GM18873 (cell line): ENCODE results near the gene EMC10.
"Not testable (repeated sequence)": the region's sequence is repeated elsewhere in the genome, so short reads cannot be mapped to it uniquely, and the experiment has no call there.

Source experiments
- ATAC-seq: cut with Tn5 transposase; IDR thresholded peaks from one replicate; pipeline ENCODE4 v1.9.1; 2021; ENCODE audit warnings: mild to moderate bottlenecking, moderate library complexity, moderate number of reproducible peaks; ENCODE audit not compliant: unreplicated experiment, low FRiP score

Gene EMC10

DNA sequence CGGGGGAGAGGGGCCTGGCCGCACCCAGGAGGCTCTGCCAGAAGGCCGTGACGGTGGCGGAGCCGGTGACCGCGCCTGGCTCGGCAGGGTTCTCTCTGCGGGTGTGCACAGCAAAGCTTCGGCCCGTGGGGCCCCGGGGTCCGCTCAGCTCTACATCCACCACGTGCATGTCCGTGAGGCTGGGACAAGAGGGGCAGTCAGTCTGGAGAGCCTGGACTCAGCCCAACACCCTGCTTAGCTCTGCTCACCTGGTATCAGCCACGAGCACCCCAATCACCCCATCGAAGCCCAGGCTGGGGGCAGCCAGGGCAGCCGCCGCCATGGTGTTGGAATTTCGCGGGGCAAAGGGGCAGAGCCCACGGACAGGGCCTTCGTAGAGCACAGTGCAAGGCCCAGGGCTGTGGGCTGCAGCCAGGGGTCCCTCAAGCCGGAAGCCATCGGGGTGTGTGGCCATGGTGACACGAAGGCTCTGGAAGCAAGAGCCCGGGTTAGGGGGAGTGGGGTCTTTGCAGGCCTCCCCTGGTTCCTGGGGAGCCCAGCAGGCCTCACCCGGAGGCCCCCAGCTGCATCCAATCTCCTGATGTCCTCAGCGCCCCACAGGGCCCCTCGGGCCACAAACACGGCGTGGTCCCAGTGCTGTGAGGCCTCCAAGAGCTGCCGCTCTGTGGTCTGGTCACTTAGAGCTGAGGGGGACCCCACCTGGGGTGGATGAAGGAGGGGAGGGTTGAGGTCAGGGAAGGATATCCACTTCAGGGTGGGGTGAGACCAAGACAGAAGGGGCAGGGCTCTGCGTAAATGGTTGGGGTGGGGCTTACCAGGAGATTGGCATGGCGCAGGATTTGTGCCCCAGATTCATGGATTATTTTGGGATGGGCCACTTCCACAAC, 36.0 kb downstream of the EMC10 start:
- no peak for ATAC-seq

DNA sequence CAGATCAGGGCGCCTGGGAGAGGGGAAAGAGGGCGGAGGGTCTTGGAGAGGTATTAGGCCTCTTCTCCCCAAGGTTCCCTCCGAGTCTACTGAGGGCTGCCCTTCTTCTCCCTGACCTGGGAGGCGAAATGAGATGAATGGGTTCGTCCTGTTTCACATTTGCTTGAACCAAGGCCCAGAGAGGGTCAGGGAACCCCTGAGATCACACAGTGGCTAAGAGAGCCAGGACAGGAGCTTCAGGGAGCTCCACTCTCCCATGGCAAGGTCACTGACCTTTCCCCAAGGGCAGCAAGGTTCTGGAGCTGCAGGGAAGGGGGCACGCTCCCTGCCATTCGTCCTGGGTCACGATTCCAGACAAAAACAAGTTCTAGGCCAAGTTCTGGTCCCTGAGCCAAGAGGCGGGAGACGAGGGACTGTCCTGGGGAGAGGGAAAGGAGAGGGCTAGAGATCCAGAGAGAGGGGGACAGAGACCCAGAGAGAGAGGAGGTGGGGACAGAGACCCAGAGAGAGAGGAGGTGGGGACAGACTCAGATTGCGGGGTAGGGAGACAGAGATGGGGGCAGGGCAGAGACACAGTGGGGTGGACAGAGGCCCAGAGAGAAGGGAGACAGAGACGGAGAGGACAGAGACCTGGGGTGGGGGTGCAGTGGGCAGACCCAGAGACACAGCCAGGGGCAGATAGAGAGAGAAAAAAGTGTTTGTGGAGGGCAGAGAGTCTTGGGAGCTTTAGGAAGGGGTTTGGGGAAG, 36.9 kb downstream of the EMC10 start:
- ATAC-seq = no peak

DNA sequence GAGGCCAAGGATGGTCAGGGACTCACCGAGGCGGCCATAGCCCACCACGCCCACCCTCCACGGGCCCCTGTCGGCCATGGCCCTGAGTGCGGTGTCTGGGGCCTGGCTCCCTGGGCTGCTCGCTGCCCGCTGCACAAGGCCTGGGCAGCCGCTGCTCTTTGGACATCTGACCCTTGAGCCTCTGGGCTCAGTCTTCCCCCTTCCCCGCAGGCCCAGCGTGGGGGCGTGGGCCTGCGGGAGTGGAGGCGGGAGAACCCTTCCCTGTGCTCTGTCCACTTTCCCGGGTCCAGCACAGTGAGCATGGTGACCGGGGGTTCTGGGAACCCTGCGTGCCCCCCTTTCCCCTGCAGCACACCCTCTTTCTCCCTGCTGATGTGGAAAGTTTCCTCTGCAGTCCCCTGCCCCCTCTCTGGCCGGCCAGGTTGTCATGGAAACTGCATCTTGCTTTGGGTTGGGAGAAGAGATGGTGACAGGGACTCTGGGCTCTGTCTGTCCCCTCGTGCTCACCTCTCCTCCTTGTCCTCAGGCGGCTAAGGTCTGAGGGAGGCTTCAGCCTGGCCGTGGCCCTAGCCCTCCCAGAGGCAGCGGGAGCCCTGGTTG, 37.5 kb downstream of the EMC10 start, which contains the start of gene ASPDH:
Gene ASPDH (minus strand): TSS at position 168 of the 600 bp plus-strand sequence. CDS start 90 bp downstream, at position 78.
- no peak for ATAC-seq

DNA sequence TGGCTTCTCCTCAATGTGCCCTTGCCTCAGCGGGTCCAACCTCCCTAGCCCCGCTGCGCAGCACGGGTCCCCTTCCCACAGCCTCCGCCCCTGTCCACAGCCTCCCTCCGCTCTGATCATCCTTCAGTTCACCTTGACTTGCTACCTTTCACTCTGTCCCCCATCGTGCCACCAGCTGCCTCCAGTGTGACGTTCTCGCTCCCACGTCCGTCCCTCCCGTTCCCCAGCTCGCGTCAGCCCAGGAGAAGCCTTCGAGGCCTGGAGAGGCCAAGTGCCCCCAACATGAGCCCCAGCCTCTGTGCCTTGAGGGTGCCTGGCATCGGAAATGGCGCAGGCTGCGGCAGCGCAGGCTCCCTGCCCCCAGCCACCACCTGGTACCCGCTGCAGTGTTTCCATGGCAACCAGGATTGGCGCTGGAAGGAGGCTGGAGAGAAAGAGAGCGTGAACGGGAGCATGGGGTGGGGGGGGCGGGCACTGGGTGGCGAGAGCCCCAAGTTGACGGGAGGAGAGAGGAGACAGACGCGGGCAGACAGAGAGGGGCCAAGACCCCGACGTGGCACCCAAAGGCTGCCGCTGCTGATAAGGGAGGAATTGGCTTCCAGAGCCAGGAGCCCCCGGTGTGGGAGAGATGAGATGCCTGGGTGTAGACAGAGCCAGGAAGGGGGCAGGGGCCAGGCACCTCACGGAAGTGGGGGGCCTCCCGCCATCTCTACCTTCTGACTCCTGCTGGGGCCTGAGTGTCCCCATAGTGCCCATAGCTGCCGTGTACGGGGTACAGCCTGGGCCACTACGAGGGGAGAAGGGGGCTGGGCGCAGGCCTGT, 38.2 kb downstream of the EMC10 start:
- ATAC-seq = no peak

DNA sequence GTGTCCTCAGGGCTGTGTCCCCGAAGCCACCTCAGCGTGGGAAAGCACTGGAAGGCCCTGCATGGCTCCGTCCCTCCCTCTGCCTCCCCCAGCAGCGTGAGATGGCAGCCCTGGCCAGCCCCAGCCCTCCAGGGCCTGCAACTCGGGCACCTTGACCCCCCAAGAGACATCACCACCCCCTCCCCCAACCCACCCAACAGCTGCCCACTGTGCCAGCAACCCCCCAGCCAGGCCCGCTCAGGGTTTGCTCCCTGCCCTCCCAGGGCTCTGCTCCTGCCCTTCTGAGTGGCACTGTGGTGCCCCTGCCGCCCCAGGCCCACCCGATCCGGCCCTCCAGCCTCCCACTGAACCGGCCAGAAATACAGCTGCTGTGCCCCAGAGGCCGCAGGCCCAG, 38.9 kb downstream of the EMC10 start:
- no peak for ATAC-seq

- ATAC-seq = no peak
These were observed 40.1 kb downstream of the EMC10 start for GRCh38 chr19:50516456-50516855.

GRCh38 chr19:50516964-50517703, 40.8 kb downstream of the EMC10 start:
- ATAC-seq = no peak

GRCh38 chr19:50517704-50518075, 41.4 kb downstream of the EMC10 start:
- no peak for ATAC-seq

GRCh38 chr19:50518091-50519005, 42.0 kb downstream of the EMC10 start:
- ATAC-seq = no peak

DNA sequence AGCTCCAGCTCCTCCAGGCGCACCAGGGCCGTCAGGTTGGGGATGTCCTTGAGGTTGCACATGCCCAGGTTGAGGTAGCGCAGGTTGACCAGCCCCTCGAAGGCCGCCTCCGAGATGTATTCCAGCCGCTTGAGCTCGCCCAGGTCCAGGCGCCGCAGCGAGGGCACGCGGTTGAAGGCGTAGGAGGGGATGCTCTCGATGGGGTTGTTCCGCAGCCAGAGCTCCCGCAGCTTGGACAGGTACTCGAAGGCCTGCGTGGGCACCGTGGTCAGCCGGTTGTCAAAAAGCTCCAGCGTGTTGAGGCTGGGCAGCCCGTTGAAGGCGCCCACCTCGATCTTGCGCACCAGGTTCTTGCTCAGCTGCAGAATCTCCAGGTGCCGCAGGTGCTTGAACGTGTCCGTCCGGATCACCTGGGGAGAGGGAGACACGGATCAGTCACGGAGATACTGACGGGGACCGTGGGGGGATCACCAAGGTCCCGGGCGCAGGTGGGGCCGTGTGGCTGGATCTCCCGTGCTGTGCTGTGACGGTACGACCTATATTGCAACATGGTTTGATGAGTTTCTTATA, 42.8 kb downstream of the EMC10 start:
- ATAC-seq = no peak

GRCh38 chr19:50520822-50521465, 44.6 kb downstream of the EMC10 start:
- no peak for ATAC-seq

GRCh38 chr19:50522881-50523280, 46.6 kb downstream of the EMC10 start:
- ATAC-seq = no peak

DNA sequence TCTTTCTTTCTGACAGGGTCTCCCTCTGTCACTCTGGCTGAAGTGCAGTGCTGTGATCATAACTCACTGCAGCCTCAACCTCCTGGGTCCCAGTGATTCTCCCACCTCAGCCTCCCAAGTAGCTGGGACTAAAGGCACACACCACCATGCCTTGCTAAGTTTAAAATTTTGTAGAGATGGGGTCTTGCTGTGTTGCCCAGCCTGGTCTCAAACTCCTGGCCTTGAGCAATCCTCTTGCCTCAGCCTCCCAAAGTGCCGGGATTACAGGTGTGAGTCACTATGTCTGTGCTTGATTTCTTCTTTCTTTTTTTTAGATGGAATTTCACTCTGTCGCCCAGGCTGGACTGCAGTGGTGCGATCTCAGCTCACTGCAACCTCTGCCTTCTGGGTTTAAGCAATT, 51.7 kb downstream of the EMC10 start:
- not testable (repeated sequence) for ATAC-seq

DNA sequence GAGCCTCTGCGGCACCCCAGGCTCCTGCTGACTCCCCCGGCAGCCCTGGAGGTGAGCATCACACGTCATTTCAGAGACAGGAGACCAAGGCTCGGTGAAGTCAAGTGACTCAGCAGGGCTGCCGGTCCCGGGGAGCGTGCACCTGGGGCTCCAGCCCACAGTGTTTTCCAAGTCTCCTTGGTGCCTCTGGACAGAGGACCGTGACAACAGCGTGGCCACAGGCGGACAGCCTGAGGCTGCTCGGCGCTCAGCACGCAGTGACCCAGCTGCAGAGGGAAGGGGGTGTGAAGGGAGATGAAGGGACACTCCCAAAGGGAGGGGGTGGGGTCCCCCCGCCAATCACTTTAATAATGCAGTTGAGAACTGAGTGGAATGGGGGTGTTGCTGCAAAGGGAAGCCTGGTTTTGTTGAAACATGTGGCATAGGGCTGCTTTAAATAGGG, 54.9 kb downstream of the EMC10 start:
- no peak for ATAC-seq

GRCh38 chr19:50532952-50533351, 56.6 kb downstream of the EMC10 start:
- ATAC-seq = no peak

GRCh38 chr19:50534478-50534877, 58.2 kb downstream of the EMC10 start:
- no peak for ATAC-seq

GRCh38 chr19:50535672-50536187, 59.4 kb downstream of the EMC10 start:
- ATAC-seq = no peak
